ENCODE data around the gene PCBP2.

DNA sequence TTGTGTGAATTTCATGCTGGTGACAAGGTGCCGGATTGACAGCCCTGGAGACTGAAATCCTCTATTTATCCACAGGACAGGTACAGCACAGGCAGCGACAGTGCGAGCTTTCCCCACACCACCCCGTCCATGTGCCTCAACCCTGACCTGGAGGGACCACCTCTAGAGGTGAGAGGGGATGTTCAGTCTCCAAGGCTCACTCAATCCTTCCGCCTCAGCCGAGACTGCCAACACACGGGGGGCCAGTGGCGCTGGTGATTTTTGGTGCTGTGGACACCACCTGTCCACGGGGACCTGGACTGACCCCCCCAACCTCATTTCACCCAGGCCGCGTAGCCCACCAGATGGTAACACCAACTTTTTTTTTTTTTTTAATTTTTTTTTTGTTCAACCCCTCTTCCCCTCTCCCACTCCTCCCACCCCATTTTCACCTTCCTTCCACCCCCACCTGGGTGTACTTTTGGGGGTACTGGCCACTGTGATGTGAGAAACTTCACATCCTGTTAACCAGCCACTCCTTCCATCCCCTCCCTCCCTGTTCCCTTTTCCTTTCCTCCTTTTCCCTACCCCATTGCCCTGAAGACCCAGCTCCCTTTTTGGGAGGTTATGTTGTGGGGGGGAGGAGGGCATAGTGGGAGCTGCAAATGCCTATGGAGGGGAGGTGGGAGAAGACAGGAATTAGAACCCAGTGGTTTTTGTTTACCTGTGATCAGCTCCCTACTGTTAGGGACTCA lies 12.9 kb downstream of the PCBP2 start:
- TF ChIP-seq POLR2AphosphoS5 (IDR thresholded peaks at IDR 0.05; ENCODE audit: low read depth, low read length) (0 out of 2 replicates have a peak, but pooled peaks have one; percentile 18), SIN3A (IDR thresholded peaks at IDR 0.05; ENCODE audit: borderline replicate concordance, insufficient read depth, low read length) (no peak), FOXP2 (optimal IDR thresholded peaks at IDR 0.05; ENCODE audit: borderline replicate concordance, extremely low read depth, extremely low read length, insufficient read depth) (no peak)
